Measurements from ENCODE around the gene TLE1. TPM values are rescaled to one million over a fixed set of nuclear protein-coding genes. Genes with fewer than 3 reads are reported as not detected.
A peak's percentile ranks its signal among the peaks of the same experiment; 100 is the strongest.

Gene TLE1
- total RNA-seq, 1 donor from 2014 or later: 16.3 TPM

- TF ChIP-seq CTCF (IDR thresholded peaks at IDR 0.05): no peak
- ATAC-seq (ENCODE audit: low read depth): peak; percentile 74
- no peaks in the 10 kb centered on the region for H3K27me3 Mint-ChIP-seq
- H3K36me3 Mint-ChIP-seq (ENCODE audit: low read depth): peaks cover 20% of the 10 kb centered on the region
- no peaks in the 10 kb centered on the region for H3K9me3 Mint-ChIP-seq
- no peak for DNase-seq
- peak overlapping the region; percentile 40 for H3K4me3 Mint-ChIP-seq
- peaks cover 83% of the 10 kb centered on the region for H3K4me1 Mint-ChIP-seq
- ChIA-PET CTCF (interaction anchor here (1.2 to 1.9 kb wide), 2 partner anchors 14 to 18 kb away, joined by 3 to 7 read pairs; no protein-coding TSS in a partner anchor), POLR2A (interaction anchor here (0.6 to 0.9 kb wide), 2 partner anchors 13 to 1044 kb away, joined by 3 to 5 read pairs; no protein-coding TSS in a partner anchor)
- intact Hi-C loops (cut with micrococcal nuclease): loop anchor here (2.0 kb wide), 1 partner anchor 18 kb away; no protein-coding TSS in a partner anchor
- peak overlapping the region; percentile 60 for H3K27ac Mint-ChIP-seq
These were observed 20.2 kb downstream of the TLE1 start for GRCh38 chr9:81669041-81669651.

- Mint-ChIP-seq H3K27me3 (no peaks in the 10 kb centered on the region), H3K27ac (no peak overlapping the region), H3K4me1 (peaks cover 85% of the 10 kb centered on the region), H3K36me3 (ENCODE audit: low read depth) (peaks cover 8% of the 10 kb centered on the region), H3K9me3 (no peaks in the 10 kb centered on the region), H3K4me3 (no peak overlapping the region)
- ChIA-PET CTCF (interaction anchor here (1.6 kb wide), 1 partner anchor 20 kb away, joined by 5 read pairs; no protein-coding TSS in a partner anchor), POLR2A (interaction anchor here (0.5 to 3.9 kb wide), 2 partner anchors 11 to 66 kb away, joined by 6 to 19 read pairs; no protein-coding TSS in a partner anchor)
- intact Hi-C loops (cut with micrococcal nuclease): no loop called here
- ATAC-seq (ENCODE audit: low read depth) (no peak), DNase-seq (no peak)
- TF ChIP-seq CTCF (IDR thresholded peaks at IDR 0.05): no peak
These were observed 23.2 kb downstream of the TLE1 start for GRCh38 chr9:81666123-81666522.

- Mint-ChIP-seq H3K27ac (peak overlapping the region; percentile 67), H3K9me3 (no peaks in the 10 kb centered on the region), H3K27me3 (no peaks in the 10 kb centered on the region), H3K36me3 (ENCODE audit: low read depth) (peaks cover 8% of the 10 kb centered on the region), H3K4me3 (peak overlapping the region; percentile 52), H3K4me1 (peaks cover 84% of the 10 kb centered on the region)
- intact Hi-C loops (cut with micrococcal nuclease): loop anchor here (1.0 kb wide), 2 partner anchors 8 to 9 kb away; no protein-coding TSS in a partner anchor
- ATAC-seq (ENCODE audit: low read depth) (no peak), DNase-seq (no peak)
- TF ChIP-seq CTCF (IDR thresholded peaks at IDR 0.05): no peak
- POLR2A ChIA-PET: interaction anchor here (0.5 to 3.9 kb wide), 2 partner anchors 11 to 65 kb away, joined by 6 to 19 read pairs; no protein-coding TSS in a partner anchor
- CTCF ChIA-PET: interaction anchor here (1.6 kb wide), 1 partner anchor 21 kb away, joined by 5 read pairs; no protein-coding TSS in a partner anchor
These were observed 23.9 kb downstream of the TLE1 start for GRCh38 chr9:81665322-81665871.

- H3K27me3 Mint-ChIP-seq: no peaks in the 10 kb centered on the region
- ChIA-PET CTCF (no interaction called here), POLR2A (interaction anchor here (0.7 to 3.9 kb wide), 2 partner anchors 10 to 614 kb away, joined by 3 to 19 read pairs; no protein-coding TSS in a partner anchor)
- no peak for DNase-seq
- peaks cover 81% of the 10 kb centered on the region for H3K4me1 Mint-ChIP-seq
- H3K27ac Mint-ChIP-seq: peak overlapping the region; percentile 67
- intact Hi-C loops (cut with micrococcal nuclease): loop anchor here (1.0 kb wide), 2 partner anchors 8 to 9 kb away; no protein-coding TSS in a partner anchor
- peak overlapping the region; percentile 52 for H3K4me3 Mint-ChIP-seq
- ATAC-seq (ENCODE audit: low read depth): peak; percentile 55
- H3K9me3 Mint-ChIP-seq: no peaks in the 10 kb centered on the region
- no peak for TF ChIP-seq CTCF (IDR thresholded peaks at IDR 0.05)
- H3K36me3 Mint-ChIP-seq (ENCODE audit: low read depth): peaks cover 12% of the 10 kb centered on the region
These were observed 24.6 kb downstream of the TLE1 start for GRCh38 chr9:81664638-81665222.

- no peak overlapping the region for H3K27ac Mint-ChIP-seq
- intact Hi-C loops (cut with micrococcal nuclease): no loop called here
These were observed 28.0 kb downstream of the TLE1 start for GRCh38 chr9:81661339-81661738.

More at GRCh38 chr9:81661339-81661738, 28.0 kb downstream of the TLE1 start:
- ATAC-seq (ENCODE audit: low read depth) (no peak), DNase-seq (no peak)
- Mint-ChIP-seq H3K4me1 (peaks cover 81% of the 10 kb centered on the region), H3K27me3 (no peaks in the 10 kb centered on the region), H3K36me3 (ENCODE audit: low read depth) (peaks cover 12% of the 10 kb centered on the region), H3K4me3 (no peak overlapping the region), H3K9me3 (no peaks in the 10 kb centered on the region)
- ChIA-PET POLR2A (no interaction called here), CTCF (no interaction called here)
- no peak for TF ChIP-seq CTCF (IDR thresholded peaks at IDR 0.05)

Measured in activated B cell treated with CpG ODN at 0.5 μM for 24 hours (primary cell).